ENCODE results near the gene ARID4A.
"Not testable (repeated sequence)": the region's sequence is repeated elsewhere in the genome, so short reads cannot be mapped to it uniquely, and the experiment has no call there.

DNA sequence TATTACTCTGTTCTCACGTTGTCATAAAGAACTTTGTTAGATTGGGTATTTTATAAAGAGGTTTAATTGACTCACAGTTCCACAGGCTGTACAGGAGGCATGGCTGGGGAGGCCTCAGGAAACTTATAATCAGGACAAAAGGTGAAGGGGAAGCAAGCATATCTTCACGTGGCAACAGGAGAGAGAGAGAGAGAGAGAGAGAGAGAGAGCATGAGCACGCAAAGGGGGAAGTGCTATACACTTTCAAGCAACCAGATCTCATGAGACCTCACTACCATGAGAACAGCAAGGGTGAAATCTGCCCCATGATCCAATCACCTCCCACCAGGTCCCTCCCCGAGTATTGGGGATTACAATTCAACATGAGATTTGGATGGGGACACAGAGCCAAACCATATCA, 41.3 kb downstream of the ARID4A start:
- TF ChIP-seq POLR2AphosphoS5, POLR2A (IDR thresholded peaks at IDR 0.05): not testable (repeated sequence)

Measured in breast epithelium (tissue), 3 donors.